ENCODE measurements around the gene EIF4G3.
A peak's percentile ranks its signal among the peaks of the same experiment; 100 is the strongest.
"Not testable (repeated sequence)": the region's sequence is repeated elsewhere in the genome, so short reads cannot be mapped to it uniquely, and the experiment has no call there.

EIF4G3 gene

DNA sequence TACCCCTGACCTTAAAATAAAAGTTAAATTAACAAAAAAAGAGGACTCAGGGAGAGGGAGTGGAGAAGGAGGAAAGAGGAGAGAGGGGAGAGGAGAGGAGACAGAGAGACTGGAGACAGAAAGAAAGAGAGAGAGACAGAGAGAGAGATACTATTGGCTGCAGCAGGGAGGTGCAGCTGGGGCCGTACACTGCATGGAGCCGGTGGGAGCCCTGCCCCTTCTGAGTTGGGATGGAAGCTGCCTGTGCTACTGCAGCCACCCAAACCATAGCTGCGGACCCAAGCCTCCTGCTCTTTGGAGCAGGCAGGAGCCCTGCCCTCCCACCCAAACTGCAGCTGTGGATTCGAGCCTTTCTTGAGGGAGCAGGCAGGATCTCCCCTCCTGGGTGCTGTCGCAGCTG, 356.9 kb downstream of the EIF4G3 start:
- no peak overlapping the region for H3K4me3 ChIP-seq
- no peaks in the 10 kb centered on the region for H3K9me3 ChIP-seq (ENCODE audit: low read depth, low read length)
- H3K9ac ChIP-seq (ENCODE audit: insufficient read length): no peak overlapping the region
- H3K36me3 ChIP-seq (ENCODE audit: insufficient read depth, low read length): peaks cover 22% of the 10 kb centered on the region
- DNase-seq (ENCODE audit: low read depth, low spot score): no peak
- no peak overlapping the region for H3K27ac ChIP-seq
- TF ChIP-seq POLR2AphosphoS5 (IDR thresholded peaks at IDR 0.05; ENCODE audit: borderline replicate concordance, low read depth, low read length): no peak
- no peak for TF ChIP-seq EZH2 (IDR thresholded peaks at IDR 0.05)
- no peak for TF ChIP-seq FOXP2 (optimal IDR thresholded peaks at IDR 0.05; ENCODE audit: control extremely low read depth, extremely low read length, insufficient read depth)

DNA sequence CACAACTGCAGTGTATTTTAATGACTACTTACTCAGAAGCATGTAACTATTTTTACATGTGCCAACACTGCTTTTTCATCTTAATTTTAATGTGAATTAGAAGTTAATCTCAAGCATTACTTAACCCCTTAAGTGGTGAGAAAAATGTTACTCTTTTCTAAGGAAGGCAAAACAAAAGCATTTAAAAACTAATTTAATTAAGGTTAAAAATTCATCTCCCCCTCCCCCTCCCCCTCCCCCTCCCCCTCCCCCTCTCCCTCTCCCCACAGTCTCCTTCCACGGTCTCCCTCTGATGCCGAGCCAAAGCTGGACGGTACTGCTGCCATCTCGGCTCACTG, 362.2 kb downstream of the EIF4G3 start:
- H3K4me3 ChIP-seq: no peak overlapping the region
- H3K9ac ChIP-seq (ENCODE audit: insufficient read length): no peak overlapping the region
- no peak for DNase-seq (ENCODE audit: low read depth, low spot score)
- H3K36me3 ChIP-seq (ENCODE audit: insufficient read depth, low read length): peaks cover 29% of the 10 kb centered on the region
- no peaks in the 10 kb centered on the region for H3K9me3 ChIP-seq (ENCODE audit: low read depth, low read length)
- no peak overlapping the region for H3K27ac ChIP-seq
- TF ChIP-seq FOXP2 (optimal IDR thresholded peaks at IDR 0.05; ENCODE audit: control extremely low read depth, extremely low read length, insufficient read depth): no peak
- no peak for TF ChIP-seq POLR2AphosphoS5 (IDR thresholded peaks at IDR 0.05; ENCODE audit: borderline replicate concordance, low read depth, low read length)
- TF ChIP-seq EZH2 (IDR thresholded peaks at IDR 0.05): no peak

DNA sequence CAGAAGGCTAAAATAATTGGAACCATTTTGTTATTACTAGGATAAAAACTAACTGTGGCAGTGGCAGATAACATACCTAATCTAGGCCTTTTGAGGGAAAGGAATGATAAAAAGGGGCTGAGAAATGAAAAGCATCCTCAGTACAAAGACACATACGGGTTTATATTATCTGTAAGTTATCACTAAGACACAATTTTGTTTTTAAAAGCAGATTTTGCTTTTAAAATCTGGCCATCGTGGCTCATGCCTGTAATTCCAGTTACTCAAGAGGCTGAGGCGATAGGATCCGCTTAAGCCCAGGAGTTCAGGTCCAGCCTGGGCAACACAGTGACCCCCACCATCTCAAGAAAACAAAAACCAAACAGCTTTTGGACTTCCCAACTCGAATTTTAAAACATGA, 364.8 kb downstream of the EIF4G3 start:
- H3K27ac ChIP-seq: no peak overlapping the region
- no peaks in the 10 kb centered on the region for H3K9me3 ChIP-seq (ENCODE audit: low read depth, low read length)
- TF ChIP-seq EZH2 (IDR thresholded peaks at IDR 0.05) (no peak), FOXP2 (optimal IDR thresholded peaks at IDR 0.05; ENCODE audit: control extremely low read depth, extremely low read length, insufficient read depth) (no peak), POLR2AphosphoS5 (IDR thresholded peaks at IDR 0.05; ENCODE audit: borderline replicate concordance, low read depth, low read length) (no peak)
- peaks cover 36% of the 10 kb centered on the region for H3K36me3 ChIP-seq (ENCODE audit: insufficient read depth, low read length)
- no peak for DNase-seq (ENCODE audit: low read depth, low spot score)
- H3K9ac ChIP-seq (ENCODE audit: insufficient read length): no peak overlapping the region
- no peak overlapping the region for H3K4me3 ChIP-seq

DNA sequence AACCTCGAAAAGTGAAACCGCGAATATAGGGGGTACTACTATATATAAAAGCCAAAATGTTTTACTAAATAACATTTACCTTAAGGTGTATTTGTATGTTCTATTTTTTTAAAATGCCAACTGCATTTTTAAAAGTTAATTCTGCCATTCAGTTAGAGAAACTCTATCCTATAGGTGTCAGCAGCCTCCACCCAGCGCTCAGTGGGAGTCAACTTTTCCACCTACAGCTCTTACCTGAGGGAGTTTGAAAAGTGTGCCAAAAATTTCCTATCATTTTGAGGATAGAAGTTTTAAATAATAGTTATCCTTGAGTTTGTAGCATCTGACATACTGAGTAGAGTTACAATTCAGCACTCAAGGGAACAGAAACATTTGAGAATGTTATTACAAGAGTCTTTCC, 383.5 kb downstream of the EIF4G3 start:
- no peaks in the 10 kb centered on the region for H3K9me3 ChIP-seq (ENCODE audit: low read depth, low read length)
- no peak overlapping the region for H3K27ac ChIP-seq
- H3K9ac ChIP-seq (ENCODE audit: insufficient read length): no peak overlapping the region
- TF ChIP-seq FOXP2 (optimal IDR thresholded peaks at IDR 0.05; ENCODE audit: control extremely low read depth, extremely low read length, insufficient read depth) (no peak), POLR2AphosphoS5 (IDR thresholded peaks at IDR 0.05; ENCODE audit: borderline replicate concordance, low read depth, low read length) (no peak), EZH2 (IDR thresholded peaks at IDR 0.05) (no peak)
- H3K36me3 ChIP-seq (ENCODE audit: insufficient read depth, low read length): no peaks in the 10 kb centered on the region
- H3K4me3 ChIP-seq: no peak overlapping the region
- no peak for DNase-seq (ENCODE audit: low read depth, low spot score)

DNA sequence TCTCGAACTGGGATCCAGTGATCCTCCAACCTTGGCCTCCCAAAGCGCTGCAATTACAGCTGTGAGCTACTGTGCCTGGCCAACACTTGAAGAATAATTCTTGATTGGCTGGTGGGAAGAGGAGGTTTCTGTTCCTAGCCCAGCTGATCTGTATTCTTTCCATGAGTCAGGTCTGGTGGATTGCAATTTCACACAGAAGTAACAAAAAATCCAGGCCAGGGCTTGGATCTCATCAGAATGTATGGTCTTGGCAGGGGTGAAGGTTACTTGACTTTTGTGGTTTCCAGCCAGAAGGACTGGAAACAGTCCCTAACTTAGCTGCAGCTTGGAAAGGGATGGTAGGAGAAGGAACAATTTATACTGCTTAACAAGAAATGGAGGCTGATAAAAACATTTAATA, 384.5 kb downstream of the EIF4G3 start:
- TF ChIP-seq POLR2AphosphoS5 (IDR thresholded peaks at IDR 0.05; ENCODE audit: borderline replicate concordance, low read depth, low read length): no peak
- TF ChIP-seq EZH2 (IDR thresholded peaks at IDR 0.05): no peak
- TF ChIP-seq FOXP2 (optimal IDR thresholded peaks at IDR 0.05; ENCODE audit: control extremely low read depth, extremely low read length, insufficient read depth): no peak
- no peak for DNase-seq (ENCODE audit: low read depth, low spot score)
- no peak overlapping the region for H3K9ac ChIP-seq (ENCODE audit: insufficient read length)
- no peaks in the 10 kb centered on the region for H3K9me3 ChIP-seq (ENCODE audit: low read depth, low read length)
- H3K4me3 ChIP-seq: no peak overlapping the region
- H3K36me3 ChIP-seq (ENCODE audit: insufficient read depth, low read length): no peaks in the 10 kb centered on the region
- no peak overlapping the region for H3K27ac ChIP-seq

DNA sequence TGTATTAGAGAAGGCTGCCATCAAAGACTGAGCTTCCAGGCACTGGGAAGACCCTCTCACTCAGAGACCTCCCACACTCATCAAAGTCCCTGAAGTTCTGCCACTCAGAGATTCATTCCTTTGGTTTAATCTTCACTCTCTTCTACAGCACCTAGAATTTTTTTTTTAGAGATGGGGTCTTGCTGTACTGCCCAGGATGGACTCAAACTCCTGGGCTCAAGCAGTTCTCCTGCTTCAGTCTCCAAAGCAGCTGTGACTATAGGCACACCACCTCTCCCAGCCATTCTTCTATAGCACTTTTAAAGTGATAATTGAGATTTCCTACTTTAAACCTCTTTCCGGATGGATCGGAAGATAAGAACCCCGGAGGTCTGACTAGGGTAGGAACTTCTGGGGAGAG, 385.9 kb downstream of the EIF4G3 start:
- DNase-seq (ENCODE audit: low read depth, low spot score): no peak
- H3K27ac ChIP-seq: no peak overlapping the region
- H3K4me3 ChIP-seq: no peak overlapping the region
- no peaks in the 10 kb centered on the region for H3K9me3 ChIP-seq (ENCODE audit: low read depth, low read length)
- H3K9ac ChIP-seq (ENCODE audit: insufficient read length): no peak overlapping the region
- TF ChIP-seq FOXP2 (optimal IDR thresholded peaks at IDR 0.05; ENCODE audit: control extremely low read depth, extremely low read length, insufficient read depth): no peak
- TF ChIP-seq POLR2AphosphoS5 (IDR thresholded peaks at IDR 0.05; ENCODE audit: borderline replicate concordance, low read depth, low read length): no peak
- TF ChIP-seq EZH2 (IDR thresholded peaks at IDR 0.05): no peak
- no peaks in the 10 kb centered on the region for H3K36me3 ChIP-seq (ENCODE audit: insufficient read depth, low read length)

DNA sequence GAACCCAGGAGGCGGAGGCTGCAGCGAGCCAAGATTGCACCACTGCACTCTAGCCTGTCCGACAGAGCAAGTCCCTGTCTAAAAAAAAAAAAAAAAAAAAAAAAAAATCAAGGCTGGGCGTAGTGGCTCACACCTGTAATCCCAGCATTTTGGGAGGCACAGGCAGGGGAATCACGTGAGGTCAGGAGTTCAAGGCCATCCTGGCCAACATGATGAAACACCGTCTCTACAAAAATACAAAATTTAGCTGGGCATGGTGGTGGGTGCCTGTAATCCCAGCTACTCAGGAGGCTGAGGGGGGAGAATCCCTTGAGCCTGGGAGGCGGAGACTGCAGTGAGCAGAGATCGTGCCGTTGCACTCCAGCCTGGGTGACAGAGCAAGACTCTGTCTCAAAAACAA, 387.1 kb downstream of the EIF4G3 start:
- not testable (repeated sequence) for H3K9me3 ChIP-seq (ENCODE audit: low read depth, low read length); H3K9ac ChIP-seq (ENCODE audit: insufficient read length); DNase-seq (ENCODE audit: low read depth, low spot score); H3K36me3 ChIP-seq (ENCODE audit: insufficient read depth, low read length); H3K27ac ChIP-seq; H3K4me3 ChIP-seq

DNA sequence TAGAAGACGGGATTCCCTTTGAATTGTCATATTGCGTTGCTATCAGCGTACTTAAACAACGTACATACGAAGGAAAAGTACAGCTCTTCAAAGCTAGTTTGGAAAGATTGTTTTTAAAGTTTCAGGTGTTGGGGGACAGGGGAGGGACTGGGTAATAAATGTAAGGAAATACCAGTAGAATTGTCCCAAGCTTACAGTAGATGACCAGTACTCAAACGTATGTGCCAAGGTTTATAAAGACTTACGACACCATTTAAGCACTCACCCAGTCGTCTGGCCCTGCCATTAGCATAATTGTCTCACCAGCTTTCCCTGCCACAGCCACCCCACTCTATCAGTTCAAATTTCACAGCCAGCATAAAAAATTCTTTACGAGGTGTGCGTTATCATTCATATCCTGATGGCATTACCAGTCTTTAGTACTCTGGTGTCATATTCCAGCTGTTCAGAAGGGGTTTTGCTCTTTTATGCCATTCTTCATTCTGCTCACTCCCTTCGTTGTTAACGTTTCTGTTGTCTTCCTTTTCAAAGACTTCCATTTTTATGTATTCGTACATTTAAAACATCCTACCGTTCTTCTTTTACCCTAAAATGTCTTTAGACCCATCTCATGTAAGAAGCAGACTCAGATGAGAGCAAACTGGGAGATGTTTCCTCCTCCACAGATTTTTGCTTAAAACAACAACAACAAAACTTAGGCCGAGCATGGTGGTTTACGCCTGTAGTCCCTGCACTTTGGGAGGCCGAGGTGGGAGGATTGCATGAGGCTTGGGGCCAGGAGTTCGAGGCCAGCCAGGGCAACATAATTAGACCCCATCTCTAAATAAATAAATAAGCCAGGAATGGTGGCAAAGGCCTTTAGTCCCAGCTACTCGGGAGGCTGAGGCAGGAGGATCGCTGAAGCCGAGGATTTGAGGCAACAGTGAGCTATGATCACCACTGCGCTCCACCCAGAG, 388.6 kb downstream of the EIF4G3 start:
- no peaks in the 10 kb centered on the region for H3K9me3 ChIP-seq (ENCODE audit: low read depth, low read length)
- TF ChIP-seq EZH2 (IDR thresholded peaks at IDR 0.05) (no peak), FOXP2 (optimal IDR thresholded peaks at IDR 0.05; ENCODE audit: control extremely low read depth, extremely low read length, insufficient read depth) (no peak), POLR2AphosphoS5 (IDR thresholded peaks at IDR 0.05; ENCODE audit: borderline replicate concordance, low read depth, low read length) (no peak)
- H3K9ac ChIP-seq (ENCODE audit: insufficient read length): peak overlapping the region; percentile 84
- no peaks in the 10 kb centered on the region for H3K36me3 ChIP-seq (ENCODE audit: insufficient read depth, low read length)
- H3K4me3 ChIP-seq: peak overlapping the region; percentile 92
- no peak for DNase-seq (ENCODE audit: low read depth, low spot score)
- peak overlapping the region; percentile 88 for H3K27ac ChIP-seq

All from SK-N-MC (cell line).